ENCODE data around the gene CCDC171.
A peak's percentile ranks its signal among the peaks of the same experiment; 100 is the strongest.
"Not testable (repeated sequence)": the region's sequence is repeated elsewhere in the genome, so short reads cannot be mapped to it uniquely, and the experiment has no call there.

The CCDC171 gene

DNA sequence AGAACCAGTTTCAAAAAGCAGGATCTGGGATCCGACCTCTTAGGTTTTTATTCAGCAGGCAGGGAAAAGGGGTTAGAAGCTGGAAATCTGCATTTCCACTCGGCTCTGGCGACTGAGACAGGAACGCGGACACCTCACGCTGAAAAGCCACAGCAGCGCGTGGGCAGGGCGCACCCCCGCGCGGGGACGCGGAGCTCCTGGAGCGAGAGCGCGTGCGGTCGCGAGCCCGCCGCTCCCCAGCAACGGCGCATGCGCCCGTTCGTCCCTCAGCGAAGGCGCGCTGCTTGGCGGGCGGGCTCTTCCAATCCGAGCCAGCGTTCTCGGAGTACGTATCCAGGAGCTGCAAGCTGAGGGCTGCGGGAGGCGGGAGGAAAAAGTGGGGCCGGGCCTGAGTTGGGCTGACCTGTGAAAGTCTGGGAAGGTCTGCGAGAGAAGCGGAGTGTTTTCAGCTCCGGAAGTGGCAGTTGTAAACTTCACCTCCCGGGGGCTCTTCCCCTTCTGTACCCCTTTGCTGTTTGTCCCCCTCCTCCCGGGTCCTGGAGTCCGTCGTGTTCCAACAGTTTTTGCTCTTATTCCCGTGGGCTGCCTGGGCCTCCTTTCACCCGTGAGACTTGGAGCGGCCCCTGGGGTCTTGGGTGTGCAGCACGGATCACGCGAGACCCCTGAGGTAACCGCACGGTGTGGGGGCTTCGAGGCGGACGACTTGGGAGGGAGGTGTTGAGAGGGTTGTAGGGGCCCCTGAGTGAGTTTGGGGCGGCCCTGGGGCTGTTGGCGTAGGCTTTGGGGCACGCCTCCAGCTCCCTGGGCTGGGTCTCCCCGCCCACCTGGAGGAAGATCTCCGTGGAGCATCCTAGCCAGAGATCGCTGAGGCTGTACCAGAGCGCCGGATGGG is at the start of gene CCDC171:
TSS of gene CCDC171 (plus strand) at position 408 of the 892 bp plus-strand sequence. CDS start 11,046 bp downstream, outside the sequence.
- DNase-seq = peak; percentile 98

DNA sequence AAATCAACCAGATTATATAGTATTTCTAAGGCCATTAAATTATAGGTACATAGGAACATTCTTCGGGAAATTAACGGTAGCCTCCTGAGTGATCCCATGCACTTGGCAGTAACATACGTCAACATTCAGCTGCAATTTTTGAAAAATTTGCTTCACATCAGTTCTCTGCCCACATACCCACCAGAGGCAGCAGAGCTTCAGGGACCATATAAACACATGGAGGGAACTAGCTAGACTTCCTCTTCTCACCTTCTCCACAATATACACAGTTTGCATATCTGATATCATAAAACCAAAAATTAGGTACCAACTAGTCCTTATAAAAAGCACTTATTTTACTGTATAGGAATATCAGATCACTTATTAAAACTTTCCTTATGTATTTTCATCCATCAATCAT is 46.9 kb upstream of the CCDC171 start:
- no peak for DNase-seq

- DNase-seq = peak; percentile 85
These were observed 42.7 kb upstream of the CCDC171 start for GRCh38 chr9:15509931-15510788.

- DNase-seq = peak; percentile 92
These were observed 41.9 kb upstream of the CCDC171 start, which contains the start of gene PSIP1 for GRCh38 chr9:15510789-15511575. TSS of gene PSIP1 (minus strand) at chr9:15510970. CDS start at chr9:15510188, 782 bp downstream.

- no peak for DNase-seq
These were observed 40.6 kb upstream of the CCDC171 start for GRCh38 chr9:15512204-15512603.

- peak; percentile 29 for DNase-seq
These were observed 40.0 kb upstream of the CCDC171 start for GRCh38 chr9:15512889-15513288.

GRCh38 chr9:15513335-15513734 is 39.5 kb upstream of the CCDC171 start:
- DNase-seq = peak; percentile 16

- DNase-seq = no peak
These were observed 33.0 kb upstream of the CCDC171 start for GRCh38 chr9:15519831-15520230.

DNA sequence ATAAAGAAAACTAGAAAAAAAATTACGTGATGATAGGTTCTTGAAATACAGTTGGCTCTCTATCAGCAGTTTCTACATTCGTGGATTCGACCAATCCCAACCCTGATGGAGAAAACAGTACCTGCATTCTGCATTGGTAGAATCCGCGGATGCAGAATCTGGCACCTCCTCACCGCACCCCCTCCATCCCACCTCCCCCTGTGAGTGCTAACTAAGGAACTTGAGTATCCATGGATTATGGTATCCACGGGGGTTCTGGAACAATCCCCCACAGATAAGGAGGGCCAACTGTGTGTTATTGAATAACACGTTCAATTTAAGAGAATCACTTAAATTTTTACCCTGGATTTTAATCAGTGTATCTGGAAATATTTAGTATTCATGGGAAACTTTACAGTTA is 31.6 kb upstream of the CCDC171 start:
- no peak for DNase-seq

DNA sequence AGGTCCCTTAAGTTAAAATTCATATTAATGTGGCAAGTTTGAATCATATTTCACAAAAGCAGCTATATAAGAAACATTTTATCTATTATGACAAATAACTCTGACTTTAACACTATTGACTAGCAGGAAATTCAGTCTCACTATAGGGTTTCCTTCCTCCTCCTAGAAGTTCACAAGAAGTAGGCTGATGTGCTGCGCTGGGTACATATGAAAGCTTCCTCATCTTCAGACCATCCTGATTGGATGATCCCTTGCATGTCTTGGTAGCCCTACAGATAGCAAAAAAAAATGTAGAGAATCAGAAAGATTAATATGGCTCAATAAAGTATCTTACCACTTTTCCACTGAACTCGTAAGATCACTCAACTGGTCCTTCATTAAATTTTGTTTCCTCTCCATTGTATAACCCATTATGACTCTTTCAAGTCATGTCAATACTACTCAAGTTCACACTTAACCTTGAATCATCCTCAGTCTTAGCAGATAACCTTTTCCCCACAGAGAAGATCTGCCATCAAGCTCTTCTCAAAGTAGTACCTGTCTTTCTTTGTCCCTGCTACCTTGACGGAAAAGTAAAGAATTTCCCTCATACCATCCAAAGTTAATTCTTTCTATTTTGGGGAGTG is 30.6 kb upstream of the CCDC171 start:
- no peak for DNase-seq

DNA sequence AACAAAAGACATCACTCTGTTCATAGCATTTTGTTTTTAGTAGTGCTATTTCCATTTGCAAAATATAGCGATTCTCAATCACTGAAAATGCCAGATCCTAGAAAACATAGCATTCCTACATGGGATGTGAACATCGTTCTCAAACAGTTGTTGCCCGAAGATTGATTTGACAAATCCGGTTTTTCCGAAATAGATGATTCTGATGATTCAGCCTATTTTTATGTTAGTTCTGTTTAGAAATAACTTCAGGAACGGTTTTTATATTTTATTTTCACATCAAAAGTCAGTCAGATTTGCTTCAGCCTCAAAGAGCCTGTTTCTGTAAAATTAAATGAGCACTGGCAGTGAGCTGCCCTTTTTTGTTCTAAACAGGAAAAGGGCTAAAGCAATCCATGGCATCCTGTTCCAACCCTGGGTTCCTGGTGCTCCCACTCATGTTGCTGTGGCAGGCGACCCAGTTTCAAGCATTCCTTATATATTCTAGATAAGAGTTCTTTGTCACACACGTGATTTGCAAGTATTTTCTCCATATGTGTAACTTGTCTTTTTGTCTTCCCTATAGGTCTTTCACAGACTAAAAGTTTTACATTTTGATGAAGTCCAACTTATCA is 27.9 kb upstream of the CCDC171 start:
- no peak for DNase-seq

DNA sequence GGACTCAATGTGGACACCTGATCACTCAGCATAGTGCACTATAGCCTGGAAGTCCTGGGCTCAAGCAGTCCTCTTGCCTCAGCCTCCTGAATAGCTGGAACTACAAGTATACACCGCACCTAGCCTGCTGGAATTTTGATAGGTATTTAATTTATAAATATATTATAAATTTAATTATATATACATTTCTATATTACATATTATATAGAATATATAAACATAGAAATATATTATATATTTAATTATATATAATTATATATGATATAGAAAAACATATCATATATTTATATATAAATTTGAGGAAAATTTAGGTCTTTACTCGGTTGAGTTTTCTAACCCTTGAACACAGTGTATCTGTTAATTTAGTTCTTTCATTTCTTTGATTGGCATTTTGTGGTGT is 26.9 kb upstream of the CCDC171 start:
- DNase-seq = no peak

DNA sequence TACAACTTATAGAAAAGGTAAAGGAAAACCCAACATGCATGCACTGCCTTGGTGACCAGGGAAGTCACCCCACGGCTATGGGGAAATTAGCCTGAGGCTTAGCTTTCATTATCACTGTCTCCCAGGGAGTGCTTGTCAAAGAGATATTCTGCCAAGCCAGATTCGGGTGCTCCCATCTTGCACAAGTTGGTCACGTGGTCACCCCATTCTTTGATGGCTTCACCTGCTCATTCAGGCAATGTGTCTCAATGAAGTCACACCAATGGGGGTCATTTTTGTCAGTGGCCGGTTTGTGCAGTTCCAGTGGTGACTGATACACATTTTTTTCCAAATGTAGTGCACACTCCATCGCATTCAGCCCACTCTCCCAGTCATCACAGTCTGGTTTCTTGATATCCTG is 25.8 kb upstream of the CCDC171 start:
- DNase-seq = not testable (repeated sequence)

DNA sequence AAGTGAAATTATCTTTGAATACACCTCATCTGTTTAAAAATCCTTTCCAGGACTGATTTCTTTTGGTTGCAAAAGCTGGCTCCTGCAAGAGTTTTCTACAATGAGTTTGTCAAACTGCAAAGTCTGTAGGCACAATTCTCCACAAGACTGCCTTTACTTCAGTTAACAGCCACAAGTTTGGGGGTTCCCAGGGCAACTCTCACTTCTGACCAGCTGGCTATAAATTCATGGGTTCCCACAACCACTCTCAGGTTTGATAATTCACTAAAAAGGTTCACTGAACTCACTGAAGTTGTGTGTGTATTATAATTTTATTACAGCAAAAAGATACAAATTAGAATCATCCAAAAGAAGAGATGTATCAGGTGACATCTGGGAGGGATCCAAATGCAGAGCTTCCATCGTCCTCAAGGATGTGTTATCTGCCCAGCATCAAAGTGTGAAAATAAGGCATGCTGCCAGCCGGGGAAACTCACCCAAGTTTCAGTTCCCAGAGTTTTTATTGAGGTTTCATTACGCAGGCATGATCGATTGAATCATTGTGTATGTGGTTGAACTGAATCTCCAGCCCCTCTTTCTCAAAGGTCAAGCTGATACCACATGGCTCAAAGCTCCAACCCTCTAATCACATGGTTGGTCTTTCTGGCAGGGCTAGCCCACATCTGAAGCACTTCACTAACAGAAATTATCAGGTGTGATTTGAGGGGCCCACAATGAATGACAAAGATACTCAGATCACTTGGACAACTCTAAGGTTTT is 23.1 kb upstream of the CCDC171 start:
- DNase-seq = no peak

- DNase-seq = no peak
These were observed 21.5 kb upstream of the CCDC171 start for GRCh38 chr9:15531380-15531779.

DNA sequence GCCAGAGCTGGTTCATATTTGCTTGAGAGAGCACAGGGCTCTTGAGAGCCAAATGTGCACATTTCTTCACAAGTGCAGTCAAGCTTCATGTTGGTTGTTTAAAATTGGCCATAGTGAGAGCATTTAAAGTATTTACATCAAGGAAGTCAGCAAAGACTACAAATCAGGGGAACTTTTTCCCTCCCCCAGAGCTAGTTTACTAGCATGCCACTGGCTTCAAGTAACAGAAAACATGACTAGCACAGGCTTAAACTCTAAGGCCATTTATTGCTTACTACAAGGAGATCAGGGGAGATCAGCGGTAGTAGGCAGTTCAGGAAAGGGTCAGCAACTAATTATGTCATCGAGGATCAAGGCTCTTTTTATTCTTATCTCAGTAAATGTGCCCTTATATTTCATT is 11.0 kb upstream of the CCDC171 start:
- DNase-seq = no peak

- DNase-seq = no peak
These were observed 10.2 kb upstream of the CCDC171 start for GRCh38 chr9:15542624-15543023.

GRCh38 chr9:15543047-15543813 is 9.6 kb upstream of the CCDC171 start:
- DNase-seq = no peak

DNA sequence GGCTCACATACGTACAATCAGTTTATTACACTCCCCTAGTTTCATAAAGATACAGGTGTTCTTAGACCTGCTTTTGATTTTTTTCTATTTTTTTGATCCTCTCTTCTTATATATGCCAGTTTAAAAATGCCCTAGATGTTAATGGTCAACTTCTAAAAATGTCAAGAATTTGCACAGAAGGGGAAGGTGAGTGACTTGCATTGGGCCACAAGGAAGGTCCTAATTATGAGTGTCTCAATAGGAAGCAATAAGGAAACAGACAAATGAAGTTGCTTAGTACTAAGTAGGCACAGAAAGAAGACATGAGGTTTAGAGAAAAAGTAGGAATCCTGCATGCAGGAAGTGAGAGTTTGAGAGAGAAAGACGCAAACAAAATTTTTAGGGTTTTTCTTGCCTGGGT is 3.2 kb upstream of the CCDC171 start:
- DNase-seq = no peak

GRCh38 chr9:15553528-15553898 is 670 bp downstream of the CCDC171 start:
- no peak for DNase-seq
